Measurements from ENCODE around the gene MTHFD2L.
"Not testable (repeated sequence)": the region's sequence is repeated elsewhere in the genome, so short reads cannot be mapped to it uniquely, and the experiment has no call there.

The MTHFD2L gene

GRCh38 chr4:74117024-74117534 lies 40.8 kb upstream of the MTHFD2L start:
- no peak for TF ChIP-seq POLR2AphosphoS5 (IDR thresholded peaks at IDR 0.05; ENCODE audit: low read depth, low read length)
- no peak for TF ChIP-seq POLR2A (IDR thresholded peaks at IDR 0.05; ENCODE audit: low read depth, low read length)
- no peak for TF ChIP-seq TAF1 (IDR thresholded peaks at IDR 0.05; ENCODE audit: borderline replicate concordance, low read depth, low read length)
- FAIRE-seq = no peak
- no peak for DNase-seq (ENCODE audit: insufficient read length)

- FAIRE-seq = no peak
- TF ChIP-seq POLR2AphosphoS5 (IDR thresholded peaks at IDR 0.05; ENCODE audit: low read depth, low read length) (no peak), POLR2A (IDR thresholded peaks at IDR 0.05; ENCODE audit: low read depth, low read length) (no peak), TAF1 (IDR thresholded peaks at IDR 0.05; ENCODE audit: borderline replicate concordance, low read depth, low read length) (no peak)
- DNase-seq (ENCODE audit: insufficient read length) = no peak
Observed at GRCh38 chr4:74118600-74119338, 39.1 kb upstream of the MTHFD2L start.

- TF ChIP-seq POLR2AphosphoS5 (IDR thresholded peaks at IDR 0.05; ENCODE audit: low read depth, low read length) (no peak), POLR2A (IDR thresholded peaks at IDR 0.05; ENCODE audit: low read depth, low read length) (no peak), TAF1 (IDR thresholded peaks at IDR 0.05; ENCODE audit: borderline replicate concordance, low read depth, low read length) (no peak)
- FAIRE-seq = no peak
- no peak for DNase-seq (ENCODE audit: insufficient read length)
Observed at GRCh38 chr4:74120086-74120485, 37.8 kb upstream of the MTHFD2L start.

GRCh38 chr4:74121643-74122579 lies 36.0 kb upstream of the MTHFD2L start:
- DNase-seq (ENCODE audit: insufficient read length) = no peak
- TF ChIP-seq POLR2AphosphoS5 (IDR thresholded peaks at IDR 0.05; ENCODE audit: low read depth, low read length) (no peak), POLR2A (IDR thresholded peaks at IDR 0.05; ENCODE audit: low read depth, low read length) (no peak), TAF1 (IDR thresholded peaks at IDR 0.05; ENCODE audit: borderline replicate concordance, low read depth, low read length) (no peak)
- FAIRE-seq = no peak

- TF ChIP-seq TAF1 (IDR thresholded peaks at IDR 0.05; ENCODE audit: borderline replicate concordance, low read depth, low read length) = no peak
- TF ChIP-seq POLR2AphosphoS5 (IDR thresholded peaks at IDR 0.05; ENCODE audit: low read depth, low read length) = no peak
- TF ChIP-seq POLR2A (IDR thresholded peaks at IDR 0.05; ENCODE audit: low read depth, low read length) = no peak
- no peak for FAIRE-seq
- DNase-seq (ENCODE audit: insufficient read length) = no peak
Observed at GRCh38 chr4:74123065-74123728, 34.7 kb upstream of the MTHFD2L start.

GRCh38 chr4:74125029-74125428 lies 32.9 kb upstream of the MTHFD2L start:
- no peak for FAIRE-seq
- TF ChIP-seq POLR2A (IDR thresholded peaks at IDR 0.05; ENCODE audit: low read depth, low read length) (no peak), TAF1 (IDR thresholded peaks at IDR 0.05; ENCODE audit: borderline replicate concordance, low read depth, low read length) (no peak), POLR2AphosphoS5 (IDR thresholded peaks at IDR 0.05; ENCODE audit: low read depth, low read length) (no peak)
- no peak for DNase-seq (ENCODE audit: insufficient read length)

GRCh38 chr4:74127745-74128144 lies 30.2 kb upstream of the MTHFD2L start:
- no peak for FAIRE-seq

GRCh38 chr4:74130843-74131242 lies 27.1 kb upstream of the MTHFD2L start:
- not testable (repeated sequence) for FAIRE-seq; DNase-seq (ENCODE audit: insufficient read length)

More at GRCh38 chr4:74127745-74128144, 30.2 kb upstream of the MTHFD2L start:
- TF ChIP-seq POLR2A (IDR thresholded peaks at IDR 0.05; ENCODE audit: low read depth, low read length) (no peak), POLR2AphosphoS5 (IDR thresholded peaks at IDR 0.05; ENCODE audit: low read depth, low read length) (no peak), TAF1 (IDR thresholded peaks at IDR 0.05; ENCODE audit: borderline replicate concordance, low read depth, low read length) (no peak)
- DNase-seq (ENCODE audit: insufficient read length) = no peak

GRCh38 chr4:74132188-74132587 lies 25.7 kb upstream of the MTHFD2L start:
- not testable (repeated sequence) for DNase-seq (ENCODE audit: insufficient read length); FAIRE-seq

- no peak for FAIRE-seq
Observed at GRCh38 chr4:74132944-74133343, 25.0 kb upstream of the MTHFD2L start.

GRCh38 chr4:74133786-74134499 lies 24.0 kb upstream of the MTHFD2L start:
- FAIRE-seq = peak; percentile 62
- TF ChIP-seq POLR2A (IDR thresholded peaks at IDR 0.05; ENCODE audit: low read depth, low read length) (no peak), POLR2AphosphoS5 (IDR thresholded peaks at IDR 0.05; ENCODE audit: low read depth, low read length) (no peak), TAF1 (IDR thresholded peaks at IDR 0.05; ENCODE audit: borderline replicate concordance, low read depth, low read length) (no peak)
- no peak for DNase-seq (ENCODE audit: insufficient read length)

More at GRCh38 chr4:74132944-74133343, 25.0 kb upstream of the MTHFD2L start:
- TF ChIP-seq POLR2A (IDR thresholded peaks at IDR 0.05; ENCODE audit: low read depth, low read length) (no peak), TAF1 (IDR thresholded peaks at IDR 0.05; ENCODE audit: borderline replicate concordance, low read depth, low read length) (no peak), POLR2AphosphoS5 (IDR thresholded peaks at IDR 0.05; ENCODE audit: low read depth, low read length) (no peak)
- DNase-seq (ENCODE audit: insufficient read length) = no peak

Measured in GM12892 (cell line).